ENCODE measurements around the gene PSMB11.
"Not testable (repeated sequence)": the region's sequence is repeated elsewhere in the genome, so short reads cannot be mapped to it uniquely, and the experiment has no call there.

Gene PSMB11, protein sequence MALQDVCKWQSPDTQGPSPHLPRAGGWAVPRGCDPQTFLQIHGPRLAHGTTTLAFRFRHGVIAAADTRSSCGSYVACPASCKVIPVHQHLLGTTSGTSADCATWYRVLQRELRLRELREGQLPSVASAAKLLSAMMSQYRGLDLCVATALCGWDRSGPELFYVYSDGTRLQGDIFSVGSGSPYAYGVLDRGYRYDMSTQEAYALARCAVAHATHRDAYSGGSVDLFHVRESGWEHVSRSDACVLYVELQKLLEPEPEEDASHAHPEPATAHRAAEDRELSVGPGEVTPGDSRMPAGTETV

GRCh38 chr14:23042162-23042965 lies at the start of gene PSMB11:
TSS of gene PSMB11 (plus strand) at chr14:23042212. CDS start at chr14:23042226, 14 bp downstream.
- DNase-seq (ENCODE audit: low read depth in 1 of 2, low spot score in 1 of 2), result no peak
- no peak for TF ChIP-seq JUND (IDR thresholded peaks at IDR 0.05; ENCODE audit: low read depth)
- in situ Hi-C loops (cut with HindIII; ENCODE audit: low pct_unique_long_range_greater_than_20kb, low sequenced_read_pairs), result no loop called here

GRCh38 chr14:22993517-22993916 lies 48.5 kb upstream of the PSMB11 start:
- in situ Hi-C loops (cut with HindIII; ENCODE audit: low pct_unique_long_range_greater_than_20kb, low sequenced_read_pairs), result no loop called here

DNA sequence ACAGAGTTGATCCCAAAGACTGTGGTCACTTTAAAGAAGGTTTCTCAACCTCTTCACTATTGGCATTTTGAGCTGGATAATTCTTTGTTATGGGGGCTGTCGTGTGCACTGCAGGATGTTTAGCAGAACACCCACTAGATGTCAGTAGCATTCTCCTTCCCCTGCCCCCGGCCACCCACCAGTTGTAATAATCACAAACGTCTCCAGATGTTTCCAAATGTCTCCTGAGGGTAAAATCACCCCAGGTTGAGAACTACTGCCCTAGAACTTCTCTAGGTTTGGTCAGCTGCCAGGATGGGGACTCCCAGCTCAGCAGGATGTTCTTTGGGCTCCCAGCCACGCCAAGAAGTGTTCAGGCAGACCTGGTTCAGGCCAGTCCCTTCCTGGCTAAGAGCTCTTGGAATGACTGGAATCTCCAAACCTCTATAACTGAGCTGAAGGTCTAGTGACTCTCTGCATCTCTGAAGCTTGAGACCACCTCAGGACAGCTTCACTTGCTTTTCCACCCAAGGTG lies 47.2 kb upstream of the PSMB11 start:
- TF ChIP-seq JUND (IDR thresholded peaks at IDR 0.05; ENCODE audit: low read depth), result no peak
- in situ Hi-C loops (cut with HindIII; ENCODE audit: low pct_unique_long_range_greater_than_20kb, low sequenced_read_pairs), result no loop called here
- DNase-seq (ENCODE audit: low read depth in 1 of 2, low spot score in 1 of 2), result no peak

More at GRCh38 chr14:22993517-22993916, 48.5 kb upstream of the PSMB11 start:
- no peak for TF ChIP-seq JUND (IDR thresholded peaks at IDR 0.05; ENCODE audit: low read depth)
- no peak for DNase-seq (ENCODE audit: low read depth in 1 of 2, low spot score in 1 of 2)

GRCh38 chr14:22995889-22996625 lies 46.0 kb upstream of the PSMB11 start:
- no peak for TF ChIP-seq JUND (IDR thresholded peaks at IDR 0.05; ENCODE audit: low read depth)
- in situ Hi-C loops (cut with HindIII; ENCODE audit: low pct_unique_long_range_greater_than_20kb, low sequenced_read_pairs), result no loop called here
- DNase-seq (ENCODE audit: low read depth in 1 of 2, low spot score in 1 of 2), result no peak

DNA sequence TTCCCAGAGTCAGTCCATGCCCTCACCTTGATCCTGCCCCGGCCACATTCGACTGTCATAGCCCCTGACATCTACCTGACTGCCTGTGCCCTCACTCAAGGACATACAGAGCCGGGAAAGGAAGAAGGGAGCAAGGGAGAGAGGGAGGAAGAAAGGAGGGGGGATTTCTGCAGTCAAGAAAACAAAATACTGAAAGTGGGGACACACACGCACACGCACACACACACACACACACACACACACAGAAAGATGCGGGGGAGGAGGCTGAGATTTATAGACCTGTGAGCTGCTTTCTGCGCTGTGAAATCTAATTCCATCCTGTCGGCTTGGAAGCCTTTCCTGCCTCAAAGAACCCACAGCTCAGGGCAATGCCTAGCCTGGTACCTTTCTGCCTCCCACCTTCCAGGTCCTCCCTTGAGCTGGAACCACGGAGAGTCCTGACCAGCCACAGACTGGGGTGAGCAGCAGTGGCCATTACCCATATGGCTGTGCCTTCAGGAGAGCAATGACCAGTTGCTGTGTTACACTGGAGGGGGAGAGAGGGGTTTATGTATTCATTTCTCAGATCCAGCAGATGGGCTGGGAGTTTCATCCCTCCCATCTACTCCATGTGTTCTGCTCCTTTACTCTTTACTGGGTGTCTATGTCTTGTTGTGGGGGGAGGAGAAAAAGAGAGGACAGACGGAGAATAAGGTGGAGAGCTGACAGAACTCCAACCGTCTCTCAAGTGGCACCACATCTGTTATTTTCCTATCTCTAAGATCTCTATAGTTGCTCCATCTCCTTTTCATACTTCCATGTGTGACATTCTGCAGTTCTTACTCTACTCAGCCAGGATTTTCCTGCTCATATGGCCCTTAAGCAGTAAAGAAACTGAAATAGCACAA lies 45.0 kb upstream of the PSMB11 start:
- no peak for DNase-seq (ENCODE audit: low read depth in 1 of 2, low spot score in 1 of 2)
- no peak for TF ChIP-seq JUND (IDR thresholded peaks at IDR 0.05; ENCODE audit: low read depth)
- in situ Hi-C loops (cut with HindIII; ENCODE audit: low pct_unique_long_range_greater_than_20kb, low sequenced_read_pairs), result no loop called here

DNA sequence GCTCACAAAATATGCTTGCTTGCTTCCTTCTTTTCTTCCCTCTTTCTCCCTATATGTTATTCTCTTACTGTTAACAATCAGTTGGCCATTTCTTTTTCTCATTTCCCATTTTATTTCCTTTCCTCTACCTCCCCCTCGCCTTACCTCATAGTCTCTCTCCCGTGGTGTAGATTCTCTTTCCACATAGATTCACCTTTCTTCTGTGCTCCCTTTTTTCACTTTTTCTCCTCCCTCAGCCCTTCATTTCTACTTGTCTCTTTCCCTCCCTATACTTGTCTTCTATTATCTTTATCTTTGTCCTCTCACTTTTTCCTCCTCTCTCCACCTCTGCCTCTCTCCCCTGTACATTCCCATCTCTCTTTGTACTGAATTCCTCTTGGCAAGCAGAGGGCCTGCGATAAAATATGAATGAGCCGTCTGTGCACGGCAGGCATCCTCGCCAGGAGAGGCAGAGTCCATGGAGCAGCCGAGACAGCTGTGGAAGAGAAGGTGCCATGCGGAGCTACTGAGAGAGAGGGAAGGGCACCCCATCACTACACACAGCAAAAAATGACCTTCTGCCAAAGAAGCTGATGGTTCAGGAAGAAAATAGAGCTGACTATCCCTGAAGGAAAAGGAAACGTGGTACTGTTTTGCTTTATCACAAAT lies 44.2 kb upstream of the PSMB11 start:
- no peak for DNase-seq (ENCODE audit: low read depth in 1 of 2, low spot score in 1 of 2)
- TF ChIP-seq JUND (IDR thresholded peaks at IDR 0.05; ENCODE audit: low read depth), result no peak
- in situ Hi-C loops (cut with HindIII; ENCODE audit: low pct_unique_long_range_greater_than_20kb, low sequenced_read_pairs), result no loop called here

DNA sequence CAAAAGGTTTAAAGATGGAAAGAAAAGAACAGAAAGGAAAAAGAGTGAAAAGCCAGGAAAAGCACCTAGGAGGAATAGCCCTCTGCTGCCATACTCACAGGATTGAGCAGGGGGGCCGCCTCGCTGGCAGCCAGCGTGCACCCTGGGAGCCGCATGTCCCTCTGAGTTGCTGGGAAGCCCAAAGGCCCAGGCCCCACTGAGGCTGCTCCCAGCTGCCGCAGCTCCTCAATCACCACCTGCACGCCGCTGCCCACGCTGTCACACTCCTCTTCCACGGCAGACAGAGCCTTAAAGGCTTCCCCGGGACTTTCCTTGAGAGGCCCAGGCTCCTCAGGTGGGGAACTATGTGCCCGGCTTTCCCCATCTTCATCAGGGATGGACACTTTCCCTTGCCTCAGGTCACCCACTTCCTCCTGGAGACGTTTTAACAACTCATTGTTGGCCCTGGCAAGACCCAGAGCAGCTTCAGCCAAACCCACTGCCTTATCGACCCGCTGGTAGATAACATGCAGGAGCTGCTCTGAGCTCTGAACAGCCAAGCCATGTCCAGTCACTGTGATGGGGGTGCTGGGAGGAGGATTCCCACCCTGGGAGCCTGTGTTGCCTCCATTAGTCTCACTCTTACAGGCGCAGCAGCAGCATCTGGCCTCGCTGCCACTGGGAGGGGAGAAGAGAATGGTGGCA lies 43.5 kb upstream of the PSMB11 start:
- in situ Hi-C loops (cut with HindIII; ENCODE audit: low pct_unique_long_range_greater_than_20kb, low sequenced_read_pairs), result no loop called here
- TF ChIP-seq JUND (IDR thresholded peaks at IDR 0.05; ENCODE audit: low read depth), result no peak
- no peak for DNase-seq (ENCODE audit: low read depth in 1 of 2, low spot score in 1 of 2)

DNA sequence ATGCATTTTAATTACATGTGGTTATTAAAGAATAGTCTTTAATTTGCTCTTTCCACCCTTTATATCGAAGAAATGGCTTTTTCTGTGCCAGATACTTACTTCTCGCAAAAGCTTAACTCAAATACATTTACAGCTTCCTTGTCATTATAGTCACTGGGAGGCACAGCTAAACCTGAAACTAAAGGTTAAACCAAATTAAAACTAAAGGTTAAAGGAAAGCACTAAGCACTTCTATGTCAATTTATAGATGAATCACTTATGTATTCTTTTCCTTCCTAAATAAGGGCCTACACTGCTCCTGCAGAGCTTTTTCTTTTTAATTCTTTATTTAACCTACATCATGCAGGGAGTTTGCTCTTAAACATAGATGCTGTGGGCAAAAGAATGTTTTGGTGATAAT lies 41.2 kb upstream of the PSMB11 start:
- in situ Hi-C loops (cut with HindIII; ENCODE audit: low pct_unique_long_range_greater_than_20kb, low sequenced_read_pairs), result no loop called here
- no peak for DNase-seq (ENCODE audit: low read depth in 1 of 2, low spot score in 1 of 2)
- no peak for TF ChIP-seq JUND (IDR thresholded peaks at IDR 0.05; ENCODE audit: low read depth)

- DNase-seq (ENCODE audit: low read depth in 1 of 2, low spot score in 1 of 2), result no peak
- TF ChIP-seq JUND (IDR thresholded peaks at IDR 0.05; ENCODE audit: low read depth), result no peak
- in situ Hi-C loops (cut with HindIII; ENCODE audit: low pct_unique_long_range_greater_than_20kb, low sequenced_read_pairs), result no loop called here
These were observed 39.4 kb upstream of the PSMB11 start for GRCh38 chr14:23002592-23002991.

GRCh38 chr14:23004274-23004673 lies 37.7 kb upstream of the PSMB11 start:
- in situ Hi-C loops (cut with HindIII; ENCODE audit: low pct_unique_long_range_greater_than_20kb, low sequenced_read_pairs), result not testable (repeated sequence)

More at GRCh38 chr14:23004274-23004673, 37.7 kb upstream of the PSMB11 start:
- DNase-seq (ENCODE audit: low read depth in 1 of 2, low spot score in 1 of 2), result not testable (repeated sequence)

All from T47D (cell line).